Suprapubic skin (tissue), 4 donors: Measurements from ENCODE around the gene FBLIM1. TPM values are rescaled to one million over a fixed set of nuclear protein-coding genes. Genes with fewer than 3 reads are reported as not detected.

Experiments
- DNase-seq, 2 donors: peaks; one replicate each; pipeline ENCODE4 v3.0.0-alpha.2; 2019; ENCODE audit warnings: low spot score in 2 of 2
- H3K27ac ChIP-seq: fragments of 200-600 bp; sonication (generic); one replicate; pipeline ENCODE4 v1.5.1; 2019
- H3K27me3 ChIP-seq: fragments of 200-600 bp; sonication (generic); one replicate; pipeline ENCODE4 v1.5.1; 2019
- H3K36me3 ChIP-seq: fragments of 200-600 bp; sonication (generic); one replicate; pipeline ENCODE4 v1.5.1; 2019
- H3K4me1 ChIP-seq: fragments of 200-600 bp; sonication (generic); one replicate; pipeline ENCODE4 v1.5.1; 2019
- H3K4me3 ChIP-seq: fragments of 200-600 bp; sonication (generic); one replicate; pipeline ENCODE4 v1.5.1; 2019; ENCODE audit warnings: mild to moderate bottlenecking
- H3K9me3 ChIP-seq: fragments of 200-600 bp; sonication (generic); one replicate; pipeline ENCODE4 v1.5.1; 2019
- CTCF ChIP-seq, 2 donors: fragments of 200-600 bp in 1 of 2; fragments of 450-650 bp in 1 of 2; sonication (generic) in 1 of 2; IDR thresholded peaks; one replicate each; pipeline ENCODE4 v1.5.1; 2016 to 2019; ENCODE audit warnings: antibody characterized with exemption in 2 of 2, mild to moderate bottlenecking in 1 of 2, moderate library complexity in 1 of 2
- EP300 ChIP-seq: sonication (generic); formaldehyde crosslinking; IDR thresholded peaks from one replicate; pipeline ENCODE4 v1.6.1; 2017; ENCODE audit warnings: antibody characterized with exemption
- POLR2A ChIP-seq, 2 donors: fragments of 450-650 bp; IDR thresholded peaks; one replicate each; pipeline ENCODE4 v1.6.1; 2017; ENCODE audit warnings: antibody characterized with exemption in 2 of 2, mild to moderate bottlenecking in 2 of 2, moderate library complexity in 2 of 2
- POLR2AphosphoS5 ChIP-seq, 3 donors: sonication (generic); formaldehyde crosslinking; IDR thresholded peaks; one replicate each; pipeline ENCODE4 v1.6.1; 2017; ENCODE audit warnings: antibody characterized with exemption in 3 of 3
- WGBS: methylation state at CpG from one replicate; pipeline ENCODE4 v1.1.5; 2018; 5-methylcytosine and 5-hydroxymethylcytosine counted together
- total RNA-seq, 4 donors: library from RNA; depleted of rRNA; stranded (reverse); fragments of >200 nt; gene quantifications; one replicate each; pipeline ENCODE4 v1.1.0, GENCODE V29; 2016

The FBLIM1 gene
- total RNA-seq, 4 donors from 2014 or later: 24.7 to 43.0 (median 27.4) TPM

GRCh38 chr1:15767941-15768340, 9.3 kb downstream of the FBLIM1 start:
- H3K9me3 ChIP-seq: no peaks in the 10 kb centered on the region
- TF ChIP-seq CTCF (IDR thresholded peaks at IDR 0.05) (no peak), EP300 (no peak), POLR2A (IDR thresholded peaks at IDR 0.05) (no peak), POLR2AphosphoS5 (IDR thresholded peaks at IDR 0.05) (no peak)
- peaks cover 29% of the 10 kb centered on the region for H3K4me1 ChIP-seq
- peaks cover 52% of the 10 kb centered on the region for H3K36me3 ChIP-seq
- 90% methylated on average over 5 of the region's 5 CpGs for WGBS
- H3K4me3 ChIP-seq: no peak overlapping the region
- H3K27ac ChIP-seq: no peak overlapping the region
- no peak for DNase-seq
- no peaks in the 10 kb centered on the region for H3K27me3 ChIP-seq

- 93% methylated on average over 3 of the region's 7 CpGs for WGBS
- no peaks in the 10 kb centered on the region for H3K27me3 ChIP-seq
- TF ChIP-seq CTCF (IDR thresholded peaks at IDR 0.05) (no peak), POLR2AphosphoS5 (IDR thresholded peaks at IDR 0.05) (no peak), POLR2A (IDR thresholded peaks at IDR 0.05) (no peak), EP300 (no peak)
- H3K27ac ChIP-seq: no peak overlapping the region
- no peaks in the 10 kb centered on the region for H3K9me3 ChIP-seq
- no peak overlapping the region for H3K4me3 ChIP-seq
- H3K4me1 ChIP-seq: peaks cover 29% of the 10 kb centered on the region
- H3K36me3 ChIP-seq: peaks cover 52% of the 10 kb centered on the region
- no peak for DNase-seq
Observed at GRCh38 chr1:15768388-15768787, 9.8 kb downstream of the FBLIM1 start.

GRCh38 chr1:15770313-15770962, 11.8 kb downstream of the FBLIM1 start:
- Histone ChIP-seq H3K4me3 (no peak overlapping the region), H3K9me3 (no peaks in the 10 kb centered on the region), H3K27me3 (no peaks in the 10 kb centered on the region), H3K27ac (no peak overlapping the region), H3K4me1 (peaks cover 12% of the 10 kb centered on the region), H3K36me3 (peaks cover 55% of the 10 kb centered on the region)
- no peak for TF ChIP-seq CTCF (IDR thresholded peaks at IDR 0.05)
- no peak for TF ChIP-seq POLR2A (IDR thresholded peaks at IDR 0.05)
- no peak for TF ChIP-seq POLR2AphosphoS5 (IDR thresholded peaks at IDR 0.05)
- no peak for TF ChIP-seq EP300
- WGBS: 96% methylated on average over 12 of the region's 14 CpGs
- no peak for DNase-seq

GRCh38 chr1:15771836-15772515, 13.4 kb downstream of the FBLIM1 start:
- Histone ChIP-seq H3K9me3 (no peaks in the 10 kb centered on the region), H3K27me3 (no peaks in the 10 kb centered on the region), H3K27ac (no peak overlapping the region), H3K36me3 (peaks cover 58% of the 10 kb centered on the region), H3K4me1 (no peaks in the 10 kb centered on the region), H3K4me3 (no peak overlapping the region)
- DNase-seq: no peak
- WGBS: 78% methylated on average over 6 of the region's 6 CpGs
- TF ChIP-seq POLR2AphosphoS5 (IDR thresholded peaks at IDR 0.05) (no peak), POLR2A (IDR thresholded peaks at IDR 0.05) (no peak), EP300 (no peak), CTCF (IDR thresholded peaks at IDR 0.05) (no peak)

GRCh38 chr1:15775706-15776105, 17.1 kb downstream of the FBLIM1 start:
- Histone ChIP-seq H3K9me3 (no peaks in the 10 kb centered on the region), H3K4me1 (no peaks in the 10 kb centered on the region), H3K27ac (no peak overlapping the region), H3K27me3 (no peaks in the 10 kb centered on the region), H3K36me3 (peaks cover 54% of the 10 kb centered on the region), H3K4me3 (no peak overlapping the region)
- TF ChIP-seq CTCF (IDR thresholded peaks at IDR 0.05) (no peak), POLR2AphosphoS5 (IDR thresholded peaks at IDR 0.05) (no peak), POLR2A (IDR thresholded peaks at IDR 0.05) (no peak), EP300 (no peak)
- no peak for DNase-seq
- WGBS: 84% methylated on average over 2 of the region's 2 CpGs
